AG04449 (cell line): ENCODE data around the gene CTDSP2.

Experiments used
- CTCF ChIA-PET: fragments of 350-600 bp; formaldehyde crosslinking; extraction: SDS; loops from one replicate; lab custom pipeline; 2021; ENCODE audit warnings: antibody characterized with exemption; lab: Yijun Ruan, JAX
- POLR2A ChIA-PET: fragments of 400-600, 350-600 bp; formaldehyde crosslinking; extraction: SDS; loops from one replicate; lab custom pipeline; 2020; ENCODE audit warnings: antibody characterized with exemption, inconsistent platforms; lab: Yijun Ruan, JAX
- DNase-seq: peaks from one replicate; pipeline ENCODE4 v3.0.0-alpha.2; 2010; ENCODE audit warnings: low read depth, low spot score
- H3K4me3 ChIP-seq: 2 replicates; pipeline ENCODE4 v1.5.1; 2011; ENCODE audit warnings: low read depth, mild to moderate bottlenecking, control low read depth, low read length
- TF ChIP-seq, protein P1 (sequence below): IDR thresholded peaks from one replicate; pipeline ENCODE4 v1.5.1; 2011; ENCODE audit warnings: mild to moderate bottlenecking, moderate library complexity, low read length, control low read depth, inconsistent platforms; ENCODE audit not compliant: insufficient read depth; ENCODE audit errors: missing control alignments

CTDSP2 gene, protein sequence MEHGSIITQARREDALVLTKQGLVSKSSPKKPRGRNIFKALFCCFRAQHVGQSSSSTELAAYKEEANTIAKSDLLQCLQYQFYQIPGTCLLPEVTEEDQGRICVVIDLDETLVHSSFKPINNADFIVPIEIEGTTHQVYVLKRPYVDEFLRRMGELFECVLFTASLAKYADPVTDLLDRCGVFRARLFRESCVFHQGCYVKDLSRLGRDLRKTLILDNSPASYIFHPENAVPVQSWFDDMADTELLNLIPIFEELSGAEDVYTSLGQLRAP

GRCh38 chr12:57846577-57847319 lies at the start of gene CTDSP2:
TSS of gene CTDSP2 (minus strand) at chr12:57846729. CDS start at chr12:57846435, 294 bp downstream.
- peak within 1 kb of the TSS; percentile 99 for H3K4me3 ChIP-seq
- CTCF ChIA-PET, result interaction anchor here (0.6 to 18.0 kb wide), 7 partner anchors 14 to 64 kb away, joined by 3 to 484 read pairs (median 4); no protein-coding TSS in a partner anchor
- TF ChIP-seq, protein P1, sequence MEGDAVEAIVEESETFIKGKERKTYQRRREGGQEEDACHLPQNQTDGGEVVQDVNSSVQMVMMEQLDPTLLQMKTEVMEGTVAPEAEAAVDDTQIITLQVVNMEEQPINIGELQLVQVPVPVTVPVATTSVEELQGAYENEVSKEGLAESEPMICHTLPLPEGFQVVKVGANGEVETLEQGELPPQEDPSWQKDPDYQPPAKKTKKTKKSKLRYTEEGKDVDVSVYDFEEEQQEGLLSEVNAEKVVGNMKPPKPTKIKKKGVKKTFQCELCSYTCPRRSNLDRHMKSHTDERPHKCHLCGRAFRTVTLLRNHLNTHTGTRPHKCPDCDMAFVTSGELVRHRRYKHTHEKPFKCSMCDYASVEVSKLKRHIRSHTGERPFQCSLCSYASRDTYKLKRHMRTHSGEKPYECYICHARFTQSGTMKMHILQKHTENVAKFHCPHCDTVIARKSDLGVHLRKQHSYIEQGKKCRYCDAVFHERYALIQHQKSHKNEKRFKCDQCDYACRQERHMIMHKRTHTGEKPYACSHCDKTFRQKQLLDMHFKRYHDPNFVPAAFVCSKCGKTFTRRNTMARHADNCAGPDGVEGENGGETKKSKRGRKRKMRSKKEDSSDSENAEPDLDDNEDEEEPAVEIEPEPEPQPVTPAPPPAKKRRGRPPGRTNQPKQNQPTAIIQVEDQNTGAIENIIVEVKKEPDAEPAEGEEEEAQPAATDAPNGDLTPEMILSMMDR, result no peak
- POLR2A ChIA-PET, result interaction anchor here (0.6 to 5.6 kb wide), 12 partner anchors 9 to 60 kb away, joined by 3 to 82 read pairs (median 10); partner anchors contain the start of gene AVIL
- DNase-seq, result peak; percentile 85

DNA sequence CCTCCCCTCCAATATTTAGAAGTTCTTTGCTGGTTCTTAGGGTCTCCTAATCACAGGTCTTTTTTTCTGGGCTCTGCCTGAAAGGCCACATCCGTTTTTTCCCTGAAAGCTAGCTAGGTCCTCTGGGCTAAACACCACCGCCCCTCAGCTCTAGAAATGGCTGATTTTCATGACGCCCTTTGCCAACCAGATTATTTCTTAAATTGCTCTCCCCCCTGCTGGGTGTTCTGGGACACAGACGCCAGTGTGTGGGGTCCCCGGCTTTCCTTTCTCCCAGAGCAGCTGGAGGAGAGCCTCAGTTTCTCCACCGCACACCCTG lies 49.5 kb upstream of the CTDSP2 start:
- TF ChIP-seq, protein P1, result no peak
- peak overlapping the region; percentile 44 for H3K4me3 ChIP-seq
- CTCF ChIA-PET, result interaction anchor here (1.1 to 20.0 kb wide), 19 partner anchors 8 to 140 kb away, joined by 3 to 484 read pairs (median 7); partner anchors contain the start of genes AVIL, CTDSP2 and TSFM
- DNase-seq, result no peak
- POLR2A ChIA-PET, result interaction anchor here (0.8 to 4.5 kb wide), 9 partner anchors 9 to 124 kb away, joined by 3 to 82 read pairs (median 4); partner anchors contain the start of genes CTDSP2, EEF1AKMT3 and METTL1

GRCh38 chr12:57895389-57896114 lies 49.0 kb upstream of the CTDSP2 start:
- POLR2A ChIA-PET, result interaction anchor here (0.8 to 4.5 kb wide), 7 partner anchors 9 to 123 kb away, joined by 3 to 82 read pairs (median 8); partner anchors contain the start of genes CTDSP2, EEF1AKMT3 and METTL1
- CTCF ChIA-PET, result interaction anchor here (1.1 to 20.0 kb wide), 22 partner anchors 8 to 139 kb away, joined by 3 to 484 read pairs (median 6); partner anchors contain the start of genes AVIL, CTDSP2 and TSFM
- TF ChIP-seq, protein P1, result no peak
- no peak for DNase-seq
- no peak overlapping the region for H3K4me3 ChIP-seq

GRCh38 chr12:57894399-57895292 lies 48.1 kb upstream of the CTDSP2 start:
- POLR2A ChIA-PET, result interaction anchor here (1.0 to 4.5 kb wide), 4 partner anchors 30 to 143 kb away, joined by 3 to 82 read pairs (median 8); partner anchors contain the start of genes CDK4 and CTDSP2
- CTCF ChIA-PET, result interaction anchor here (0.7 to 20.0 kb wide), 19 partner anchors 8 to 140 kb away, joined by 3 to 484 read pairs (median 6); partner anchors contain the start of genes CTDSP2 and TSFM
- DNase-seq, result no peak
- TF ChIP-seq, protein P1, result no peak
- H3K4me3 ChIP-seq, result peak overlapping the region; percentile 19
